A549 (cell line): ENCODE data around the gene GH2. TPM values are rescaled to one million over a fixed set of nuclear protein-coding genes. Genes with fewer than 3 reads are reported as not detected.
"Not testable (repeated sequence)": the region's sequence is repeated elsewhere in the genome, so short reads cannot be mapped to it uniquely, and the experiment has no call there.

ENCODE experiments used
- ATAC-seq, 2 experiments: fragments of 200-7000 bp in 1 of 2; fragments of >200 bp in 1 of 2; cut with Nextera tagmentation in 1 of 2; cut with Tn5 transposase in 1 of 2; 3 replicates each; pipeline versions ENCODE4 v1.8.0 to v1.9.1; 2018 to 2020; ENCODE audit warnings: mild to moderate bottlenecking in 1 of 2, moderate library complexity in 1 of 2
- CTCF ChIA-PET: fragments of 300-600 bp; sonication (Branson Sonifier 250); formaldehyde crosslinking; extraction: SDS; loops from one replicate; lab custom pipeline; 2021; ENCODE audit warnings: antibody characterized with exemption, inconsistent platforms; lab: Yijun Ruan, JAX
- POLR2A ChIA-PET: fragments of 350-600 bp; formaldehyde crosslinking; extraction: SDS; loops from one replicate; lab custom pipeline; 2021; ENCODE audit warnings: antibody characterized with exemption, inconsistent platforms; lab: Yijun Ruan, JAX
- DNase-seq, 2 experiments: peaks; one replicate each; pipeline versions ENCODE4 v3.0.0 to v3.0.0-alpha.2; 2011 to 2016; ENCODE audit warnings: low read depth in 1 of 2, low spot score in 1 of 2
- FAIRE-seq: peaks from 2 replicates; lab custom pipeline; 2011; peaks lifted over from hg19 to GRCh38; lab: Jason Lieb, UNC
- H3K27ac ChIP-seq, 2 experiments: fragments of >200 bp; sonication (Bioruptor Twin); formaldehyde crosslinking; 3 replicates each; pipeline ENCODE4 v1.5.1; 2016 to 2017
- H3K4me1 ChIP-seq: fragments of >200 bp; sonication (Bioruptor Twin); formaldehyde crosslinking; 3 replicates; pipeline ENCODE4 v1.6.1; 2016
- H3K4me2 ChIP-seq: fragments of >200 bp; sonication (Bioruptor Twin); formaldehyde crosslinking; 3 replicates; pipeline ENCODE4 v1.6.1; 2016
- H3K4me3 ChIP-seq: fragments of >200 bp; sonication (Bioruptor Twin); formaldehyde crosslinking; 3 replicates; pipeline ENCODE4 v1.5.1; 2016
- H3K9me3 ChIP-seq: fragments of >200 bp; sonication (Bioruptor Twin); formaldehyde crosslinking; 3 replicates; pipeline ENCODE4 v1.6.1; 2016
- CHD2 ChIP-seq: fragments of 150-350 bp; IDR thresholded peaks from 2 replicates; pipeline ENCODE4 v1.6.1; 2014; ENCODE audit warnings: low read length; ENCODE audit not compliant: partially characterized antibody
- CHD4 ChIP-seq: fragments of 200-600 bp; sonication (generic); IDR thresholded peaks from 2 replicates; pipeline ENCODE4 v1.6.1; 2016; ENCODE audit warnings: antibody characterized with exemption, mild to moderate bottlenecking, borderline replicate concordance
- CTCF ChIP-seq: fragments of >200 bp; sonication (Bioruptor Twin); formaldehyde crosslinking; IDR thresholded peaks from 3 replicates; pipeline ENCODE4 v1.5.1; 2016
- EHF ChIP-seq: fragments of 250-450 bp; sonication (Bioruptor Pico); IDR thresholded peaks from 2 replicates; pipeline ENCODE4 v1.5.0; 2020; ENCODE audit warnings: mild to moderate bottlenecking
- ELK1 ChIP-seq: fragments of 150-350 bp; IDR thresholded peaks from 2 replicates; pipeline ENCODE4 v1.6.1; 2014; ENCODE audit warnings: low read depth, mild to moderate bottlenecking, low read length
- HDAC2 ChIP-seq: fragments of 200-600 bp; sonication (generic); IDR thresholded peaks from 2 replicates; pipeline ENCODE4 v1.6.1; 2016
- HEYL ChIP-seq: fragments of 250-450 bp; sonication (Bioruptor Pico); IDR thresholded peaks from 2 replicates; pipeline ENCODE4 v1.8.0; 2021; ENCODE audit warnings: mild to moderate bottlenecking, moderate library complexity
- HMGXB4 ChIP-seq: fragments of 250-450 bp; sonication (Bioruptor Pico); IDR thresholded peaks from 2 replicates; pipeline ENCODE4 v1.5.0; 2021; ENCODE audit warnings: mild to moderate bottlenecking, moderate library complexity, borderline replicate concordance
- JUN ChIP-seq, 2 experiments: fragments of >200 bp; sonication (Bioruptor Twin); formaldehyde crosslinking; IDR thresholded peaks; 2 replicates in 1 of 2; 3 replicates in 1 of 2; pipeline ENCODE4 v1.6.1; 2016 to 2017
- JUNB ChIP-seq: fragments of >200 bp; sonication (Bioruptor Twin); formaldehyde crosslinking; IDR thresholded peaks from 2 replicates; pipeline ENCODE4 v1.6.1; 2016
- KDM1A ChIP-seq: fragments of 200-600 bp; sonication (generic); IDR thresholded peaks from 2 replicates; pipeline ENCODE4 v1.6.1; 2016; ENCODE audit warnings: low read depth, mild to moderate bottlenecking
- MAFK ChIP-seq: fragments of 450-650 bp; IDR thresholded peaks from 2 replicates; pipeline ENCODE4 v1.6.1; 2014; ENCODE audit not compliant: partially characterized antibody
- MAZ ChIP-seq: fragments of 150-350 bp; IDR thresholded peaks from 2 replicates; pipeline ENCODE4 v1.6.1; 2014; ENCODE audit warnings: antibody characterized with exemption, low read depth, low read length, borderline replicate concordance
- MYC ChIP-seq: IDR thresholded peaks from 2 replicates; pipeline ENCODE4 v1.6.1; 2012; ENCODE audit warnings: mild to moderate bottlenecking, inconsistent platforms, low read length, improper control_type of control experiment, borderline replicate concordance
- NR3C1 ChIP-seq: fragments of >200 bp; sonication (Bioruptor Twin); formaldehyde crosslinking; IDR thresholded peaks from 3 replicates; pipeline ENCODE4 v1.6.1; 2017
- PHF8 ChIP-seq: fragments of 200-600 bp; sonication (generic); IDR thresholded peaks from 2 replicates; pipeline ENCODE4 v1.6.1; 2016; ENCODE audit warnings: low read depth, mild to moderate bottlenecking, antibody characterized with exemption, moderate library complexity, borderline replicate concordance
- POLR2A ChIP-seq: IDR thresholded peaks from 2 replicates; pipeline ENCODE4 v1.6.1; 2012; ENCODE audit warnings: mild to moderate bottlenecking, low read length
- POLR2AphosphoS2 ChIP-seq: conservative IDR thresholded peaks from 2 replicates; pipeline ENCODE4 v1.6.1; 2012; ENCODE audit warnings: low read length, improper control_type of control experiment, inconsistent platforms
- RNF2 ChIP-seq: fragments of 200-600 bp; sonication (generic); IDR thresholded peaks from 2 replicates; pipeline ENCODE4 v1.6.1; 2016; ENCODE audit warnings: low read depth, mild to moderate bottlenecking, antibody characterized with exemption, moderate library complexity, borderline replicate concordance
- SREBF2 ChIP-seq: fragments of 450-650 bp; IDR thresholded peaks from 2 replicates; pipeline ENCODE4 v1.6.1; 2014; ENCODE audit warnings: mild to moderate bottlenecking, moderate library complexity
- TFCP2L1 ChIP-seq: fragments of 250-450 bp; sonication (Bioruptor Pico); IDR thresholded peaks from 2 replicates; pipeline ENCODE4 v1.5.0; 2021; ENCODE audit warnings: mild to moderate bottlenecking
- WGBS: methylation state at CpG from one replicate; pipeline ENCODE4 v1.1.6; 2017; ENCODE audit errors: missing lambda C conversion rate; 5-methylcytosine and 5-hydroxymethylcytosine counted together
- polyA plus RNA-seq, 4 experiments: library from polyadenylated mRNA; depleted of rRNA in 3 of 4; stranded (reverse); fragments of >200 nt; fragmentation: RNase III in 1 of 4; extraction: RNeasy Plus Mini Kit Qiagen cat#74134 plus additional on column Dnase treatment in 1 of 4; gene quantifications; 2 replicates in 3 of 4; 3 replicates in 1 of 4; pipeline ENCODE4 v1.2.3, GENCODE V29; 2011 to 2017

The GH2 gene
- polyA plus RNA-seq, 2 of the 4 experiments (the other 2 are of a cell fraction) = not detected

GRCh38 chr17:63843910-63844677, 37.6 kb downstream of the GH2 start:
- CTCF ChIA-PET = interaction anchor here (0.5 to 9.6 kb wide), 7 partner anchors 9 to 147 kb away, joined by 3 to 91 read pairs (median 5); no protein-coding TSS in a partner anchor
- peak overlapping the region; percentile 80 for H3K4me2 ChIP-seq
- no peak for FAIRE-seq

GRCh38 chr17:63843387-63843888, 38.3 kb downstream of the GH2 start:
- ATAC-seq, FAIRE-seq, H3K9me3 ChIP-seq: not testable (repeated sequence)
- Histone ChIP-seq H3K27ac (peak overlapping the region; percentile 77 to 97), H3K4me3 (peak overlapping the region; percentile 89), H3K4me2 (peak overlapping the region; percentile 80), H3K4me1 (peaks cover 30% of the 10 kb centered on the region)
- POLR2A ChIA-PET = interaction anchor here (0.5 to 1.9 kb wide), 15 partner anchors 9 to 1165 kb away, joined by 3 to 13 read pairs (median 5); partner anchors contain the start of genes CCDC47, CEP95, DDX42 and DDX5
- CTCF ChIA-PET = interaction anchor here (0.6 to 9.6 kb wide), 5 partner anchors 11 to 146 kb away, joined by 3 to 91 read pairs (median 23); partner anchors contain the start of gene FTSJ3
- WGBS = 17% methylated on average over 19 of the region's 19 CpGs
- peak in 1 of 2 experiments; percentile 57 for DNase-seq
- 0 out of 2 replicates have a peak, but pooled peaks have one; percentile 12 for TF ChIP-seq PHF8
- 0 out of 2 replicates have a peak, but pooled peaks have one; percentile 57 for TF ChIP-seq HEYL (CRISPR knock-in tag)

More at GRCh38 chr17:63843910-63844677, 37.6 kb downstream of the GH2 start:
- peaks cover 23% of the 10 kb centered on the region for H3K4me1 ChIP-seq
- H3K27ac ChIP-seq = peak overlapping the region; percentile 77 to 97; a peak in 5 of 6 replicates
- 91% methylated on average over 9 of the region's 9 CpGs for WGBS
- POLR2A ChIA-PET = interaction anchor here (0.6 to 1.9 kb wide), 7 partner anchors 10 to 662 kb away, joined by 3 to 13 read pairs (median 5); partner anchors contain the start of genes CCDC47, CEP95, DDX42 and DDX5
- no peak for ATAC-seq
- no peak for TF ChIP-seq HMGXB4 (CRISPR knock-in tag)
- no peak for TF ChIP-seq POLR2A
- TF ChIP-seq JUN (IDR thresholded peaks at IDR 0.05) = no peak
- TF ChIP-seq MAZ = no peak
- no peak for TF ChIP-seq MYC
- TF ChIP-seq JUNB = no peak
- TF ChIP-seq EHF (CRISPR knock-in tag) = no peak
- TF ChIP-seq PHF8 = no peak
- TF ChIP-seq TFCP2L1 (CRISPR knock-in tag) = no peak
- no peak for TF ChIP-seq MAFK
- TF ChIP-seq ELK1 = no peak
- TF ChIP-seq, all 56 proteins: peak for 0
- DNase-seq = no peak
- peak overlapping the region; percentile 89 for H3K4me3 ChIP-seq
- peaks cover 8% of the 10 kb centered on the region for H3K9me3 ChIP-seq

- ChIA-PET POLR2A (interaction anchor here (0.5 to 1.9 kb wide), 13 partner anchors 9 to 1164 kb away, joined by 3 to 13 read pairs (median 5); partner anchors contain the start of genes CCDC47, CEP95, DDX42 and DDX5), CTCF (interaction anchor here (1.0 to 9.6 kb wide), 6 partner anchors 10 to 24 kb away, joined by 4 to 91 read pairs (median 14); partner anchors contain the start of genes FTSJ3 and PSMC5)
- FAIRE-seq = peak; percentile 43
- peak within 1 kb of the TSS; percentile 96 for H3K4me2 ChIP-seq
- peaks cover 32% of the 10 kb centered on the region for H3K4me1 ChIP-seq
- H3K9me3 ChIP-seq = no peaks in the 10 kb centered on the region
- 3% methylated on average over 36 of the region's 92 CpGs for WGBS
- H3K4me3 ChIP-seq = peak within 1 kb of the TSS; percentile 89
- H3K27ac ChIP-seq = peak within 1 kb of the TSS; percentile 94 to 97
- peak; percentile 80 to 90 for ATAC-seq
- DNase-seq = peak; percentile 90 to 100
- no peak for TF ChIP-seq CTCF
- TF ChIP-seq HDAC2 = 0 out of 2 replicates have a peak, but pooled peaks have one; percentile 31
- TF ChIP-seq KDM1A = peak; percentile 35; the same call in 1 of the 2 replicates
- TF ChIP-seq HMGXB4 (CRISPR knock-in tag) = peak; percentile 84; the same call in 1 of the 2 replicates
- TF ChIP-seq POLR2AphosphoS2 = no peak
- TF ChIP-seq CHD4 = peak; percentile 95; the same call in 1 of the 2 replicates
- TF ChIP-seq JUN (IDR thresholded peaks at IDR 0.05) = peak; percentile 86 to 92
- TF ChIP-seq RNF2 = no peak
- no peak for TF ChIP-seq NR3C1
- no peak for TF ChIP-seq SREBF2
- TF ChIP-seq CHD2 = peak; percentile 94
- TF ChIP-seq MAZ = peak; percentile 76; the same call in 1 of the 2 replicates
Measured at GRCh38 chr17:63842540-63843386, 39.0 kb downstream of the GH2 start, which contains the start of gene SMARCD2. TSS of gene SMARCD2 (minus strand) at chr17:63842685. CDS start at chr17:63842674, 11 bp downstream.
